Measurements from ENCODE around the gene CROCC2.

The CROCC2 gene

GRCh38 chr2:240909216-240909974, 3.3 kb downstream of the CROCC2 start:
- Histone ChIP-seq H3K4me3 (ENCODE audit: low read depth, low read length) (no peak overlapping the region), H3K9me3 (ENCODE audit: control insufficient read depth, insufficient read depth, low read depth, low read length) (no peaks in the 10 kb centered on the region), H3K27ac (ENCODE audit: extremely low read depth, low read depth, low read length) (no peak overlapping the region), H3K36me3 (ENCODE audit: control insufficient read depth in 2 of 2, insufficient read depth in 1 of 2, low read length in 2 of 2) (no peaks in the 10 kb centered on the region), H3K4me1 (ENCODE audit: control insufficient read depth, insufficient read depth, low read length) (no peaks in the 10 kb centered on the region; the same call in 1 of the 2 replicates)
- ChIA-PET POLR2A (no interaction called here), CTCF (interaction anchor here (0.9 kb wide), 1 partner anchor 74 kb away, joined by 4 read pairs; no protein-coding TSS in a partner anchor)
- TF ChIP-seq ZNF114 (tag by site-specific recombination; IDR thresholded peaks at IDR 0.05) (no peak), ZNF600 (tag by site-specific recombination; IDR thresholded peaks at IDR 0.05) (0 out of 2 replicates have a peak, but pooled peaks have one; percentile 28)

DNA sequence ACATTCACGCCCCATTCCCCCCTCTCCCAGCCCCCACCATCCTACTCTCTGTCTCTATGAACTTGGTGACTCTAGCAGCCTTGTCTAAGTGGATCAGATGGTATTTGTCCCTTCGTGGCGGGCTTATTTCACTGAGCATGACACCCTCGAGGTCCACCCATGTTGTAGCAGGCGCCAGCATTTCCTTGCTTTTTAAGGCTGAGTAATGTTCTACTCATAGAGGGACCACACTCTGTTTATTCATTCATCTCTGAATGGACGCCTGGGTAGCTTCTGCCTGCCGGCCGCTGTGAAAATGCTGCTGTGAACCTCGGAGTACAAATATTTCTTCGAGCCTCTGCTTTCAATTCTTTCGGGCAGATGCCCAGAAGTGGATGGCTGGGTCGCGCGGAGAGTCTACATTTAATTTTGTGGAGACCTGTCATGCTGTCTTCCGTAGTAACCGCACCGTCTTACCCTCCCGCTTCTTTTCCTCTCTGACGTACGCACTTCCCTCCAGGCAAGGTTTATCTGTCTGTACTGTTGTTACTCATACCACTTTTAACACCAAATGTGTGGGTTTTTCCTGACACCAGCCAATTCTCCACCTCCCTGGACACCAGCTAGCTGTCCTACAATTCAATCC, 5.6 kb downstream of the CROCC2 start:
- TF ChIP-seq SALL2 (tag by site-specific recombination; IDR thresholded peaks at IDR 0.05; ENCODE audit: borderline replicate concordance) = no peak
- TF ChIP-seq ZNF174 (tag by site-specific recombination; IDR thresholded peaks at IDR 0.05) = no peak
- TF ChIP-seq, protein P1, sequence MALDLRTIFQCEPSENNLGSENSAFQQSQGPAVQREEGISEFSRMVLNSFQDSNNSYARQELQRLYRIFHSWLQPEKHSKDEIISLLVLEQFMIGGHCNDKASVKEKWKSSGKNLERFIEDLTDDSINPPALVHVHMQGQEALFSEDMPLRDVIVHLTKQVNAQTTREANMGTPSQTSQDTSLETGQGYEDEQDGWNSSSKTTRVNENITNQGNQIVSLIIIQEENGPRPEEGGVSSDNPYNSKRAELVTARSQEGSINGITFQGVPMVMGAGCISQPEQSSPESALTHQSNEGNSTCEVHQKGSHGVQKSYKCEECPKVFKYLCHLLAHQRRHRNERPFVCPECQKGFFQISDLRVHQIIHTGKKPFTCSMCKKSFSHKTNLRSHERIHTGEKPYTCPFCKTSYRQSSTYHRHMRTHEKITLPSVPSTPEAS (tag by site-specific recombination; IDR thresholded peaks at IDR 0.05) = no peak
- TF ChIP-seq YY2 (tag by site-specific recombination; IDR thresholded peaks at IDR 0.05) = no peak
- TF ChIP-seq ZNF132 (tag by site-specific recombination; IDR thresholded peaks at IDR 0.05; ENCODE audit: borderline replicate concordance) = no peak
- Histone ChIP-seq H3K9me3 (ENCODE audit: control insufficient read depth, insufficient read depth, low read depth, low read length) (no peaks in the 10 kb centered on the region), H3K27ac (ENCODE audit: extremely low read depth, low read depth, low read length) (no peak overlapping the region), H3K36me3 (ENCODE audit: control insufficient read depth in 2 of 2, insufficient read depth in 1 of 2, low read length in 2 of 2) (no peaks in the 10 kb centered on the region), H3K4me3 (ENCODE audit: low read depth, low read length) (no peak overlapping the region), H3K4me1 (ENCODE audit: control insufficient read depth, insufficient read depth, low read length) (0 out of 2 replicates have a peak, but pooled peaks cover 1% of the 10 kb centered on the region)
- CTCF ChIA-PET = interaction anchor here (0.8 to 1.6 kb wide), 3 partner anchors 13 to 72 kb away, joined by 3 to 4 read pairs (median 3); no protein-coding TSS in a partner anchor
- POLR2A ChIA-PET = no interaction called here

GRCh38 chr2:240912878-240913809, 7.0 kb downstream of the CROCC2 start:
- ChIA-PET POLR2A (no interaction called here), CTCF (interaction anchor here (0.8 to 2.1 kb wide), 13 partner anchors 11 to 746 kb away, joined by 3 to 12 read pairs (median 3); no protein-coding TSS in a partner anchor)
- H3K4me3 ChIP-seq (ENCODE audit: low read depth, low read length) = no peak overlapping the region
- no peak overlapping the region for H3K27ac ChIP-seq (ENCODE audit: extremely low read depth, low read depth, low read length)
- no peaks in the 10 kb centered on the region for H3K36me3 ChIP-seq (ENCODE audit: control insufficient read depth in 2 of 2, insufficient read depth in 1 of 2, low read length in 2 of 2)
- no peaks in the 10 kb centered on the region for H3K9me3 ChIP-seq (ENCODE audit: control insufficient read depth, insufficient read depth, low read depth, low read length)
- H3K4me1 ChIP-seq (ENCODE audit: control insufficient read depth, insufficient read depth, low read length) = 0 out of 2 replicates have a peak, but pooled peaks cover 2% of the 10 kb centered on the region
- TF ChIP-seq MEIS1 (CRISPR knock-in tag; IDR thresholded peaks at IDR 0.05; ENCODE audit: borderline replicate concordance) = no peak
- TF ChIP-seq, protein P2, sequence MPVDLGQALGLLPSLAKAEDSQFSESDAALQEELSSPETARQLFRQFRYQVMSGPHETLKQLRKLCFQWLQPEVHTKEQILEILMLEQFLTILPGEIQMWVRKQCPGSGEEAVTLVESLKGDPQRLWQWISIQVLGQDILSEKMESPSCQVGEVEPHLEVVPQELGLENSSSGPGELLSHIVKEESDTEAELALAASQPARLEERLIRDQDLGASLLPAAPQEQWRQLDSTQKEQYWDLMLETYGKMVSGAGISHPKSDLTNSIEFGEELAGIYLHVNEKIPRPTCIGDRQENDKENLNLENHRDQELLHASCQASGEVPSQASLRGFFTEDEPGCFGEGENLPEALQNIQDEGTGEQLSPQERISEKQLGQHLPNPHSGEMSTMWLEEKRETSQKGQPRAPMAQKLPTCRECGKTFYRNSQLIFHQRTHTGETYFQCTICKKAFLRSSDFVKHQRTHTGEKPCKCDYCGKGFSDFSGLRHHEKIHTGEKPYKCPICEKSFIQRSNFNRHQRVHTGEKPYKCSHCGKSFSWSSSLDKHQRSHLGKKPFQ (tag by site-specific recombination; IDR thresholded peaks at IDR 0.05) = no peak
- TF ChIP-seq ZNF670 (tag by site-specific recombination; IDR thresholded peaks at IDR 0.05; ENCODE audit: low read depth) = no peak
- no peak for TF ChIP-seq ZEB2 (tag by site-specific recombination; IDR thresholded peaks at IDR 0.05)
- TF ChIP-seq SALL2 (tag by site-specific recombination; IDR thresholded peaks at IDR 0.05; ENCODE audit: borderline replicate concordance) = no peak
- TF ChIP-seq ZNF560 (tag by site-specific recombination; IDR thresholded peaks at IDR 0.05; ENCODE audit: borderline replicate concordance) = no peak
- TF ChIP-seq ZNF174 (tag by site-specific recombination; IDR thresholded peaks at IDR 0.05) = no peak
- no peak for TF ChIP-seq ZNF626 (tag by site-specific recombination; IDR thresholded peaks at IDR 0.05)
- TF ChIP-seq, protein P3, sequence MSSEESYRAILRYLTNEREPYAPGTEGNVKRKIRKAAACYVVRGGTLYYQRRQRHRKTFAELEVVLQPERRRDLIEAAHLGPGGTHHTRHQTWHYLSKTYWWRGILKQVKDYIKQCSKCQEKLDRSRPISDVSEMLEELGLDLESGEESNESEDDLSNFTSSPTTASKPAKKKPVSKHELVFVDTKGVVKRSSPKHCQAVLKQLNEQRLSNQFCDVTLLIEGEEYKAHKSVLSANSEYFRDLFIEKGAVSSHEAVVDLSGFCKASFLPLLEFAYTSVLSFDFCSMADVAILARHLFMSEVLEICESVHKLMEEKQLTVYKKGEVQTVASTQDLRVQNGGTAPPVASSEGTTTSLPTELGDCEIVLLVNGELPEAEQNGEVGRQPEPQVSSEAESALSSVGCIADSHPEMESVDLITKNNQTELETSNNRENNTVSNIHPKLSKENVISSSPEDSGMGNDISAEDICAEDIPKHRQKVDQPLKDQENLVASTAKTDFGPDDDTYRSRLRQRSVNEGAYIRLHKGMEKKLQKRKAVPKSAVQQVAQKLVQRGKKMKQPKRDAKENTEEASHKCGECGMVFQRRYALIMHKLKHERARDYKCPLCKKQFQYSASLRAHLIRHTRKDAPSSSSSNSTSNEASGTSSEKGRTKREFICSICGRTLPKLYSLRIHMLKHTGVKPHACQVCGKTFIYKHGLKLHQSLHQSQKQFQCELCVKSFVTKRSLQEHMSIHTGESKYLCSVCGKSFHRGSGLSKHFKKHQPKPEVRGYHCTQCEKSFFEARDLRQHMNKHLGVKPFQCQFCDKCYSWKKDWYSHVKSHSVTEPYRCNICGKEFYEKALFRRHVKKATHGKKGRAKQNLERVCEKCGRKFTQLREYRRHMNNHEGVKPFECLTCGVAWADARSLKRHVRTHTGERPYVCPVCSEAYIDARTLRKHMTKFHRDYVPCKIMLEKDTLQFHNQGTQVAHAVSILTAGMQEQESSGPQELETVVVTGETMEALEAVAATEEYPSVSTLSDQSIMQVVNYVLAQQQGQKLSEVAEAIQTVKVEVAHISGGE (tag by site-specific recombination; conservative IDR thresholded peaks at IDR 0.05; ENCODE audit: low read depth) = no peak
- TF ChIP-seq ZNF266 (tag by site-specific recombination; IDR thresholded peaks at IDR 0.05; ENCODE audit: low read depth) = no peak
